ENCODE measurements around the gene SUN5. TPM values are rescaled to one million over a fixed set of nuclear protein-coding genes. Genes with fewer than 3 reads are reported as not detected.

The SUN5 gene
- total and polyA plus RNA-seq, 2 donors (not counting 1 experiment from before 2014, with no cell fraction given), result not detected

DNA sequence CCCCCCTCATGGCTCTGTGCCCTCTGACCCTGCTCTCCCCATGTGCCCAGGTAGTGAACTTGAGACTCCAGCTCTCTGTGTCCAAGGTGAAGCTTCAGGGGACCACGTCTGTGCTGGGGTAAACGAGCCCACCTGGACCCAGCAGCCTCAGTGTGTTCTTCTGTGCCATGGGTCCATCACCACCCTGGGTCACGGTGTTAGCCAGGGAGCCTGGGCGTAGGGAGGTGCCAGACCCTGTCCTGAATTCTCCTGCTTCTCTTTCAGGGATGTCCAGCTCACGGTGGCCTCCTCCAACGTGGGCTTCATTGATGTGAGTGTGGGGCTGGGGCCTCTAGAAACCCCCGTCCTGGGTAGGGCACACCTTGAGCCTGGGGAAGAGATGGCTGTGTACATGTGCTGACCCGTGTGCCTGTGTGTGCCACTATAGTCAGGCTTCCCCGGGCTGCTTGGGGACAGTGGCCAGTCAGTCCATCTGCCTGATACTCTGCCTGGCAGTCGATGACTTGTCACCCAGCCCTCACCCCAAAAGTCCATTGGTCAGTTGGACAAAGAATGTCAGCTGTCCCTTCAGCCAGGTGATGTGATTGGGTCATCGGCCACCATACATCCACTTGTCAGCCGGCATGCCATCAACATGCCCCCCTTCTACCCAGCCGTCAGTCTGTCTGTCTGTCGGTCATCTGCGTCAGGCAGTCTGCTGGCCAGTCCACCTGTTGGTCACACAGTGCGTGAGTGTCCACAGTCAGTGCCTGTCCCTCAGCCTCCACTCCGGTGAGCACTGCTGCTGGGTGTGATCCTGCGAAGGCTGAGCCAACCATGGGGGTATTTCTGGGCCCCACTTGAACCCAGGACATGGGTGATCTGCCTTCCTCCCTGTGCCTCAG lies 16.3 kb upstream of the SUN5 start:
- no peaks in the 10 kb centered on the region for H3K27me3 ChIP-seq (replicated peaks in 1 of 4; ENCODE audit: control extremely low read depth in 1 of 4, control insufficient read depth in 3 of 4, insufficient read depth in 4 of 4, low read length in 3 of 4)
- Mint-ChIP-seq H3K9me3 (ENCODE audit: insufficient read depth) (no peaks in the 10 kb centered on the region), H3K4me1 (no peaks in the 10 kb centered on the region), H3K4me3 (no peak overlapping the region), H3K27me3 (peaks cover 9% of the 10 kb centered on the region), H3K27ac (no peak overlapping the region)
- H3K36me3 ChIP-seq (replicated peaks in 1 of 2; ENCODE audit: control extremely low read depth in 1 of 2, control insufficient read depth in 1 of 2, extremely low read depth in 1 of 2, insufficient read depth in 2 of 2, low read length in 1 of 2), result no peaks in the 10 kb centered on the region
- H3K4me1 ChIP-seq (ENCODE audit: control insufficient read depth in 2 of 2, insufficient read depth in 2 of 2, low read length in 2 of 2), result no peaks in the 10 kb centered on the region
- no peak overlapping the region for H3K9ac ChIP-seq (ENCODE audit: low read length)
- peaks cover 0 to 4% (median 0%) of the 10 kb centered on the region in 3 donors for H3K9me3 ChIP-seq (ENCODE audit: control extremely low read depth in 1 of 3, control insufficient read depth in 2 of 3, insufficient read depth in 1 of 3, low read length in 2 of 3)
- H3K79me2 ChIP-seq (ENCODE audit: control insufficient read depth, insufficient read depth, low read length), result no peaks in the 10 kb centered on the region
- ChIA-PET POLR2A (no interaction called here), CTCF (no interaction called here)
- H3K4me2 ChIP-seq (replicated peaks; ENCODE audit: low read depth, low read length, poor library complexity, severe bottlenecking), result no peak overlapping the region
- DNase-seq (no peak), ATAC-seq (ENCODE audit: low read depth) (no peak)
- H4K20me1 ChIP-seq (ENCODE audit: control insufficient read depth, insufficient read depth, low read length, poor library complexity, severe bottlenecking), result no peaks in the 10 kb centered on the region
- TF ChIP-seq, protein P1, sequence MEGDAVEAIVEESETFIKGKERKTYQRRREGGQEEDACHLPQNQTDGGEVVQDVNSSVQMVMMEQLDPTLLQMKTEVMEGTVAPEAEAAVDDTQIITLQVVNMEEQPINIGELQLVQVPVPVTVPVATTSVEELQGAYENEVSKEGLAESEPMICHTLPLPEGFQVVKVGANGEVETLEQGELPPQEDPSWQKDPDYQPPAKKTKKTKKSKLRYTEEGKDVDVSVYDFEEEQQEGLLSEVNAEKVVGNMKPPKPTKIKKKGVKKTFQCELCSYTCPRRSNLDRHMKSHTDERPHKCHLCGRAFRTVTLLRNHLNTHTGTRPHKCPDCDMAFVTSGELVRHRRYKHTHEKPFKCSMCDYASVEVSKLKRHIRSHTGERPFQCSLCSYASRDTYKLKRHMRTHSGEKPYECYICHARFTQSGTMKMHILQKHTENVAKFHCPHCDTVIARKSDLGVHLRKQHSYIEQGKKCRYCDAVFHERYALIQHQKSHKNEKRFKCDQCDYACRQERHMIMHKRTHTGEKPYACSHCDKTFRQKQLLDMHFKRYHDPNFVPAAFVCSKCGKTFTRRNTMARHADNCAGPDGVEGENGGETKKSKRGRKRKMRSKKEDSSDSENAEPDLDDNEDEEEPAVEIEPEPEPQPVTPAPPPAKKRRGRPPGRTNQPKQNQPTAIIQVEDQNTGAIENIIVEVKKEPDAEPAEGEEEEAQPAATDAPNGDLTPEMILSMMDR (IDR thresholded peaks at IDR 0.05), result no peak
- TF ChIP-seq EZH2 (IDR thresholded peaks at IDR 0.05; ENCODE audit: borderline replicate concordance, insufficient read depth, low read depth, low read length, poor library complexity, severe bottlenecking), result no peak
- no peak overlapping the region for H3K4me3 ChIP-seq (ENCODE audit: control extremely low read depth in 1 of 5, extremely low read depth in 1 of 5, insufficient read depth in 1 of 5, low read depth in 2 of 5, low read length in 4 of 5)
- intact Hi-C loops (cut with micrococcal nuclease), result no loop called here
- H2AFZ ChIP-seq (ENCODE audit: insufficient read depth, low read depth, low read length, poor library complexity, severe bottlenecking), result no peak overlapping the region
- 88% methylated on average over 18 of the region's 18 CpGs for WGBS (ENCODE audit: insufficient coverage)
- no peak overlapping the region for H3K27ac ChIP-seq (ENCODE audit: low read length in 2 of 2)

Measured in B cell (primary cell).